HG03457 (cell line): Measurements from ENCODE around the gene JPT1.

Experiments
- ATAC-seq: cut with Tn5 transposase; IDR thresholded peaks from one replicate; pipeline ENCODE4 v1.9.1; 2021; ENCODE audit warnings: moderate number of reproducible peaks; ENCODE audit not compliant: unreplicated experiment

JPT1 gene

GRCh38 chr17:75109407-75110233 is 44.7 kb downstream of the JPT1 start, which contains the start of gene ARMC7:
Gene ARMC7, plus strand, starts transcription at chr17:75109969. Its CDS starts 320 bp downstream, at chr17:75110289.
- ATAC-seq = no peak

- no peak for ATAC-seq
These were observed 45.3 kb downstream of the JPT1 start for GRCh38 chr17:75109046-75109406.

- ATAC-seq = no peak
These were observed 46.1 kb downstream of the JPT1 start for GRCh38 chr17:75108193-75108592.

- ATAC-seq = no peak
These were observed 48.9 kb downstream of the JPT1 start for GRCh38 chr17:75105126-75106080.

GRCh38 chr17:75103601-75104554 is 50.4 kb downstream of the JPT1 start:
- ATAC-seq = no peak

GRCh38 chr17:75102385-75102821 is 51.9 kb downstream of the JPT1 start:
- no peak for ATAC-seq

- ATAC-seq = no peak
These were observed 54.3 kb downstream of the JPT1 start for GRCh38 chr17:75099881-75100595.

DNA sequence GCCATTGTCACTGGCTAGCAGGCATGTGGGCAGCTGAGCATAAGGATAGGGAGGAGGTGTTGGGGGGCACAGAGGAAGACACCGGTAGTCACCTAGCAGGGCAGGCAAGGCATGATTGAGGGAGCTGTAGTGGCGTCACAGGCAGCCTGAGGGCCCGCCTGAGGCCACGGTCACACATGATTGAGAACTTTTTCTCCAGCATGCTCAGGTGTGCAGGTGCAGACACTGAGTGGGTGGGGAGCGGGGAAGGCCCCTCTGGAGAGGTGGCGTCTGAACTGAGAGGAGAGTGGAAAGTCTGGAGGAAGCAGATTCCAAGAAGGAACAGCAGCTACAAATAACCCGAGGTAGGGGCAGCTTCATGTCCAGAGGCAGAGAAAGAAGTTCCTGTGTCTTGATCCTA is 55.5 kb downstream of the JPT1 start:
- no peak for ATAC-seq

DNA sequence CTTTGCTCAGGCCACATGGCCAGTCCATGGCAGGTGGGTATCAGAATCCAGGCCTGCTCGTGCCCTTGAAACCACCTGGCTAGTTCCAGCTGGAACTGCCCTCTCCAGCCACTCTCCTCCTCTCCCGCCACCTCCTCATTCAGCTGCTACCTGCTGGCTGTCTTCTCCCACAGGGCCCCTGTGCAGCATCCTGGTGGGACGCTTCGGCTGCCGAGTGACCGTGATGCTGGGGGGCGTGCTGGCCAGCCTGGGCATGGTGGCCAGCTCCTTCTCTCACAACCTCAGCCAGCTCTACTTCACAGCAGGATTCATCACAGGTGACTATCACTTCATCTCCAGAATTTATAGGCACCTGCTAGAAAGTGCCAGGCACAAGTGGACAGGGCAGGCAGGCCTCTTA is 56.4 kb downstream of the JPT1 start:
- ATAC-seq = no peak

DNA sequence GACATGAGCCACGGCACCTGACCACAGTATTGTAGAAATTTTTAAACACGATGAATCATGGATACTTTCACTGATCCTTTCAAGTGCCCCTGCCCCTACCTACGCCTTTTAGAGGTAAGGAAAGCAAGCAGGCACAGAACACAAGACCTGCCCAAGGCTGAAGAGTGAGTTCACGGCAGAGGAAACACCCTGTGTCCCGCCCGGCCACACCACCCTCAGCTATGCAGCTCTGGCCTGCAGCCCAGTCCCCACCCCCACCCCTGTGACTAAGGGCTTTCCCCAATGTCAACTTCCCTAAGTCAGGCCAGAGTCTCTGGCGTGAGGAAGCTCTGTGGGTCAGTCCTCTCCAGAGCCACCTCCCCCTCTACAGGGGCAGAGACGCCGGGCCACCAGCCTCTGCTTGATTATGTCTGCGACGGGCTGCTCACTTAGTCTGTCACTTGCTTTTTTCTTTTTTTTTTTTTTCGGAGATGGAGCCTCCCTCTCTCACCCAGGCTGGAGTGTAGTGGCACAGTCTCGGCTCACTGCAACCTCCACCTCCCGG is 58.2 kb downstream of the JPT1 start:
- ATAC-seq = no peak

DNA sequence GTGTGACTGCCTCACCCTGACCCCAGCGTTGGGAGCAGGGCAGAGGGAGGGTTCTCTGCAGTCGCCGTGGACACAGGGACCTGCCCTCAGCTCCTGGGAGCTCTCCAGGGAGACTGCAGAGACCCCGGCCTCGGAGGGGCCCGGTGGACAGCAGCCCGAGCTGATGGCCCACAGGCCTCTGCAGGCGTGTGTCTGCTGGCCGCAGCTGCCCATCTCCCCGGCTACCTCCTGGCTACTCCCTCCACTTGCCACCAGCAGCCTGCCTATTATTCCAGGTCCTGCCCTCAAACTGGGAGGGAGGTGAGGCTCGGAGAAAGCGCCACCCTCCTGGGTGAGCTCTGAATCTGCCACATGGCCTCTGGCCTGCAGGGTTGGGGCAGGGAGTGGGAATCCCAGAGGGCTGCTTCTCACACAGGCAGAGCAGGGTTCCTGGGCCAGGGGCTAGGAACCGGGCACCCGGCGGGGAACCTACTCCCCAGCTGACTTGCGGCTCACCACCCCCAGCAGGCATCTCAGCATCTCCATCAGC is 59.4 kb downstream of the JPT1 start:
- ATAC-seq = no peak

GRCh38 chr17:75093548-75094158 is 60.7 kb downstream of the JPT1 start:
- ATAC-seq = no peak

DNA sequence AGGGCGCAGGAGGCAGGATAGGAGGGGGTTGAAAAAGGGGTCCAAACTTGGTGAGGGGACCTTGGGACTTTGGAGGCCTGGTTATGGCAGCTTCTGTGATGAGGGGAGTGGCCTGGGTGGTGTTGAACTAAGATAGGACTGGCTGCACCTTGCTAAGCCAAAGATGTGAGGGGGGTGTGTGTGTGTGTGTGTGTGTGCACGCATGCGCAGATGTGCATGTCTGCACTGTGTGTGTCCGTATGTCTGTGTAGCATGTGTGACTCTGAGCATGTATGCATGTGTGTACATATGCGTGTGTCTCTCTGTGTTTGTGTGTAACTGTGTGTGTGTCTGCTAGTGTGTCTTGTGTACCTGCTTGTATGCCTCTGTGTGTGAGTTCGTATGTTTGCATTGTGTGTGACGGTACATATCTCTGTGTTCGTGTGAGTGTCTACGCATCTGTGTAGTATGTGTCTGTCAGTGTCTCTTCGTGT is 62.4 kb downstream of the JPT1 start:
- no peak for ATAC-seq

DNA sequence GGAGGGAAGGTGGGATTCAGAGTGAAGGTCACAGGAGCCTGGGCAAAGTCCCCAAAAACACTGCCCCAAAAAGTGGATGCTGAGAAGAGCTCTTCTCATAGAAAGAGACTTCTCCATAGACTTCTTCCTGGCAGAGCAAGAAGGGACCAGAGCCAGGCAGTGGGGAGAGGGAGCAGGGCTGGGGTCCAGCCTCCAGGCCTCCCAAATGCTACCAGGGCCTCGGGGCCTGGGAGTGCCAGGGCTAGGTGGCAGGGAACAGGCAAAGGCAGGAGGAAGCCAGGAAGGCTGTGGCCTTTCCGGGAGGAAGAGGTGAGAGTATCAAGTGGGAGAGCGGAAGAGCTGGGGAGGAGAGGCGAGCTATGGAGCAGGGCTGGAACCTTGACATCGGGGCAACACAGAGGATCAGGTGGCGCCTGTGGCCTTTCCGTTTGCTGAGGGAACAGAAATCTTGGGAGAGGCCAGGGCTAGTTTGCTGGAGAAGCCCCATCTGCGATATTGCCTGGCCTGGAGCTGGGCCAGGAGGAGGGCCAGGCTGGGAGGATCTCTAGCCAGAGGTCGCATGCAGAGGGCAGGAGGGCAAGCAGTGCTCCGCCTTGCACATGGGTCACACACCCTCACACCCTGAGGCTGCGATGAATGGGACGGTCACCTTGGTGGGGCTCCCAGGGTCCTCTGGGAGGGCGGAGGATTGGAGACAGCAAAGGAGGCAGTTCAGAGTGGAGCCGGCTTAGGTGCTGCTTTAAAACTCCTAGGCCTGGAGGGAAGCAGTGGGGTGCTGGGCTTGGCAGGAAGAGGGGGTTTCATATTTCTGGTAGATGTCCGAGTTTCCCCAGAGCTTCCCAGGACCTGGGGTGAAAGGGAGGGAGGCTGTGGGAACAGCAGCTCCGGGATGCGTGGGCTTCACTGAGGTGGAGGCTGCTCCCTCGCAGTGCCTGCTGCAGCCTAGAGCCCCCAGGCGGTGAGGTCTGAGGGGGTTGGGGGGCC is 63.1 kb downstream of the JPT1 start:
- no peak for ATAC-seq

- ATAC-seq = no peak
These were observed 65.6 kb downstream of the JPT1 start for GRCh38 chr17:75088465-75089417.
